Naive thymus-derived CD4-positive, alpha-beta T cell (primary cell): Measurements from ENCODE around the gene TRIM3. TPM values are rescaled to one million over a fixed set of nuclear protein-coding genes. Genes with fewer than 3 reads are reported as not detected.
A peak's percentile ranks its signal among the peaks of the same experiment; 100 is the strongest.

Experiments
- ATAC-seq: fragments of 150-1000 bp; cut with Tn5 transposase; 2 replicates; pipeline ENCODE4 v1.10.0; 2021; ENCODE audit warnings: mild to moderate bottlenecking, moderate library complexity
- CTCF ChIA-PET: fragments of 350-600 bp; sonication (Branson Sonifier 250); formaldehyde crosslinking; loops from one replicate; lab custom pipeline; 2021; ENCODE audit warnings: antibody characterized with exemption; lab: Charles Lee
- POLR2A ChIA-PET: fragments of 350-600 bp; sonication (Branson Sonifier 250); formaldehyde crosslinking; loops from one replicate; lab custom pipeline; 2021; ENCODE audit warnings: antibody characterized with exemption, inconsistent platforms; lab: Charles Lee
- DNase-seq, 9 donors: peaks; one replicate each; pipeline versions ENCODE4 v3.0.0 to v3.0.0-alpha.2; 2020 to 2022; ENCODE audit warnings: mixed read lengths in 1 of 9
- H3K27ac ChIP-seq: one replicate; pipeline ENCODE4 v1.7.0; 2013; ENCODE audit warnings: mild to moderate bottlenecking, low read depth, low read length, moderate library complexity
- H3K27me3 ChIP-seq, 2 donors: one replicate each; pipeline ENCODE4 v1.7.0; 2013; ENCODE audit warnings: low read length in 2 of 2, mild to moderate bottlenecking in 2 of 2, moderate library complexity in 2 of 2; ENCODE audit not compliant: control insufficient read depth in 2 of 2, insufficient read depth in 2 of 2
- H3K36me3 ChIP-seq, 3 experiments: 1 replicate in 2 of 3; 2 replicates in 1 of 3; pipeline ENCODE4 v1.7.0; 2013; ENCODE audit warnings: low read length in 3 of 3, mild to moderate bottlenecking in 3 of 3, moderate library complexity in 1 of 3; ENCODE audit not compliant: insufficient read depth in 3 of 3, control insufficient read depth in 2 of 3
- H3K4me1 ChIP-seq, 2 donors: one replicate each; pipeline ENCODE4 v1.7.0; 2013; ENCODE audit warnings: low read length in 2 of 2, mild to moderate bottlenecking in 2 of 2, moderate library complexity in 1 of 2; ENCODE audit not compliant: control insufficient read depth in 2 of 2, insufficient read depth in 2 of 2
- H3K4me3 ChIP-seq: 2 replicates; pipeline ENCODE4 v1.7.0; 2013; ENCODE audit warnings: mild to moderate bottlenecking, low read length
- H3K9me3 ChIP-seq, 3 experiments: 1 replicate in 2 of 3; 2 replicates in 1 of 3; pipeline ENCODE4 v1.7.0; 2013; ENCODE audit warnings: low read length in 3 of 3; ENCODE audit not compliant: control insufficient read depth in 2 of 3
- H3K27ac Mint-ChIP-seq, 9 donors: one replicate each; pipeline ENCODE4 v1.8.0; 2020 to 2022; ENCODE audit warnings: mixed read lengths in 9 of 9, mild to moderate bottlenecking in 8 of 9, moderate library complexity in 5 of 9, inconsistent platforms in 2 of 9
- H3K27me3 Mint-ChIP-seq, 5 donors: one replicate each; pipeline ENCODE4 v1.8.0; 2021 to 2022; ENCODE audit warnings: mixed read lengths in 5 of 5, mild to moderate bottlenecking in 1 of 5
- H3K36me3 Mint-ChIP-seq, 5 donors: one replicate each; pipeline ENCODE4 v1.8.0; 2020 to 2022; ENCODE audit warnings: mixed read lengths in 5 of 5, mild to moderate bottlenecking in 3 of 5, inconsistent platforms in 1 of 5
- H3K4me1 Mint-ChIP-seq, 7 donors: one replicate each; pipeline ENCODE4 v1.8.0; 2020 to 2022; ENCODE audit warnings: mixed read lengths in 7 of 7, mild to moderate bottlenecking in 3 of 7, inconsistent platforms in 1 of 7
- H3K4me3 Mint-ChIP-seq, 10 donors: one replicate each; pipeline ENCODE4 v1.8.0; 2020 to 2022; ENCODE audit warnings: mild to moderate bottlenecking in 10 of 10, mixed read lengths in 10 of 10, moderate library complexity in 6 of 10, inconsistent platforms in 2 of 10
- H3K9me3 Mint-ChIP-seq, 11 donors: one replicate each; pipeline ENCODE4 v1.8.0; 2020 to 2022; ENCODE audit warnings: mixed read lengths in 11 of 11, mild to moderate bottlenecking in 4 of 11, inconsistent platforms in 1 of 11, moderate library complexity in 1 of 11
- intact Hi-C, 2 donors: fragments of 100-400 bp; cut with micrococcal nuclease; formaldehyde crosslinking; loops; one replicate each; pipeline ENCODE4 v1.15.1; 2023
- polyA plus RNA-seq, 2 donors: library from polyadenylated mRNA; unstranded; fragments of 300-500 nt; fragmentation: Illumina TruSeq; gene quantifications; one replicate each; pipeline ENCODE4 v1.2.3, GENCODE V29; 2021
- total RNA-seq, 6 experiments: library from RNA in 5 of 6; stranded (reverse) in 5 of 6; gene quantifications; 1 replicate in 5 of 6; 2 replicates in 1 of 6; pipeline ENCODE4 v1.2.3 and lab custom pipeline; 2021 to 2026

TRIM3 gene
- total and polyA plus RNA-seq, 7 experiments from 2014 or later: 1.6 to 20.7 (median 12.7) TPM

DNA sequence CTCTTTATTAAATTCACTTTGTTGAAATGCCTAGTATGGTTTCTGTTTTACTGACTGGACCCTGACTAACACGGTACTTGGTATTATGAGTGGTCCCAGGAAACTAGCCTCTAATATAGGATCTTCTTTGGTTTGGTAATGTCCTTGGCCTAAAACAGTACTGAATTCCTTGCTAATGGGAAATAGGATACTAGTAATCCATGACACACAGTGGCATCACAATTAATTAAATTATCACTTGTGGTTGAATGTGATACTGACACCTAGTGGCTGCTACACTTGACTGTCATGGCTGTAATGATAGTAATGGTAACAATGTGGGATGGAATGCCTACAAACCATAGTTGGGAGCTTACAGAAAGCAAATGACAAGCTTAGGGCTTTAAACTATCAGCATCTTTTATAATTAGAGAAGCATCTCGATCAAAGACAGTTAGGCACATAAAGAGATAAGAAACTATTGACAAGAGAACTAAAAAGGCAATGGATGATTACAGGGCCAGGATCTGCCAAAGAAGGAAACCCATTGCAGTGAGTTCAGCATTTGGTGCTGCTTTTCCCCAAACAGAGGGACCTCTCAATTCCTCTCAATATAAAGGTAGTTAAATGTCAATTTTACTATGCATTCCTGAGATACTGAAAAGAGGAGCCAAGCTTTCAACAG, 32.0 kb upstream of the TRIM3 start:
- H3K36me3 ChIP-seq: peaks cover 0 to 32% (median 0%) of the 10 kb centered on the region in 3 experiments
- H3K4me3 ChIP-seq: no peak overlapping the region
- ATAC-seq: peak; percentile 83
- Mint-ChIP-seq H3K4me1 (peaks cover 4 to 12% (median 6%) of the 10 kb centered on the region in 7 donors), H3K27ac (peak overlapping the region in 1 of 9 donors; percentile 8), H3K4me3 (no peak overlapping the region), H3K9me3 (no peaks in the 10 kb centered on the region), H3K36me3 (peaks cover 11 to 42% (median 16%) of the 10 kb centered on the region in 5 donors), H3K27me3 (no peaks in the 10 kb centered on the region)
- H3K4me1 ChIP-seq: no peaks in the 10 kb centered on the region
- peak in 5 of 9 donors; percentile 20 to 45 (median 31) for DNase-seq
- CTCF ChIA-PET: interaction anchor here (0.6 to 5.8 kb wide), 22 partner anchors 11 to 259 kb away, joined by 3 to 66 read pairs (median 3); no protein-coding TSS in a partner anchor
- intact Hi-C loops: loop anchor here (1.0 to 5.0 kb wide), 6 partner anchors 62 to 483 kb away; no protein-coding TSS in a partner anchor
- no peak overlapping the region for H3K27ac ChIP-seq
- no peaks in the 10 kb centered on the region for H3K9me3 ChIP-seq
- H3K27me3 ChIP-seq: no peaks in the 10 kb centered on the region
- POLR2A ChIA-PET: interaction anchor here (0.9 to 2.9 kb wide), 3 partner anchors 18 to 127 kb away, joined by 3 to 13 read pairs (median 4); no protein-coding TSS in a partner anchor

DNA sequence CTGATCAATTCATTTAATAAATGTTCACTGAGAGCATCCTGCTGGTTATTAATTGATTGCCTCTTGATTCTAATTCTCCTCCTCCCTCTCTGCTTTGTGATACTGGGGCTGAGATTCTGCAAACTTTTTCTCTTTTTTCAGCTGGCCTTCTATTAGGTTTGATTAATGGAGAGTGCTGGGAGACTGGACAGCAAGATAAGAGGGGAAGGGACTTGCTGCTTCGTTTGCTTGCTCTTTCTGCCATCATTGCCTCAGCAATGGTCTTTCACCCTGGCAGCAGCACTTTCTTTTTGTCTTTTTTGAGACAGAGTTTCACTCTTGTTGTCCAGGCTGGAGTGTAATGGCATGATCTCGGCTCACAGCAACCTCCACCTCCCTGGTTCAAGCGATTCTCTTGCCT, 30.4 kb upstream of the TRIM3 start:
- H3K36me3 ChIP-seq: peaks cover 0 to 30% (median 0%) of the 10 kb centered on the region in 3 experiments
- Mint-ChIP-seq H3K4me1 (peaks cover 4 to 13% (median 6%) of the 10 kb centered on the region in 7 donors), H3K27ac (peak overlapping the region in 4 of 9 donors; percentile 4 to 28 (median 24)), H3K9me3 (no peaks in the 10 kb centered on the region), H3K36me3 (peaks cover 9 to 41% (median 16%) of the 10 kb centered on the region in 5 donors), H3K27me3 (no peaks in the 10 kb centered on the region), H3K4me3 (no peak overlapping the region)
- ATAC-seq (no peak), DNase-seq (no peak)
- no peaks in the 10 kb centered on the region for H3K27me3 ChIP-seq
- H3K4me3 ChIP-seq: no peak overlapping the region
- no peaks in the 10 kb centered on the region for H3K4me1 ChIP-seq
- POLR2A ChIA-PET: interaction anchor here (0.5 to 2.9 kb wide), 2 partner anchors 23 to 126 kb away, joined by 3 to 13 read pairs; no protein-coding TSS in a partner anchor
- H3K27ac ChIP-seq: no peak overlapping the region
- CTCF ChIA-PET: interaction anchor here (1.1 to 5.8 kb wide), 3 partner anchors 42 to 125 kb away, joined by 3 to 66 read pairs (median 3); no protein-coding TSS in a partner anchor
- intact Hi-C loops: loop anchor here (2.0 kb wide), 2 partner anchors 61 to 481 kb away; no protein-coding TSS in a partner anchor
- H3K9me3 ChIP-seq: no peaks in the 10 kb centered on the region

DNA sequence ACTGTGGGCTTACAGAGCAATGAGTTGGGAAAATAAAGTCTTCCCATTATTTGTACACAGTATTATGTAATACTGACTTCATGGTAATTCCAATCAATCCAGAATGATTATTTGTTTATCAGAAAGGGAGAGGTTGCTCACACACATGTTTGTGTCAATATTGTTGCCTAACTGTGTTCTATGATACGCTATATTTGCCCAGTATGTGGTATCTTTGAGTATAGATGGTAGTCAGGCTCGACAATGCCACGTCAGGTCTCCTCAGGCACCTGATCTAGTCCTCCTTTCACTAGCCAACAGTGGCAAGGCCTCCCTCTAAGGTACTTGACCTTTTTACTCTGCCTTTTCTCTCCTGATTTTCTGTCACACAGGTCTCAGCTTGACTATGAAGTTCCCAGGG, 28.6 kb upstream of the TRIM3 start:
- Mint-ChIP-seq H3K27me3 (no peaks in the 10 kb centered on the region), H3K27ac (peak overlapping the region in 3 of 9 donors; percentile 37 to 73 (median 44))

DNA sequence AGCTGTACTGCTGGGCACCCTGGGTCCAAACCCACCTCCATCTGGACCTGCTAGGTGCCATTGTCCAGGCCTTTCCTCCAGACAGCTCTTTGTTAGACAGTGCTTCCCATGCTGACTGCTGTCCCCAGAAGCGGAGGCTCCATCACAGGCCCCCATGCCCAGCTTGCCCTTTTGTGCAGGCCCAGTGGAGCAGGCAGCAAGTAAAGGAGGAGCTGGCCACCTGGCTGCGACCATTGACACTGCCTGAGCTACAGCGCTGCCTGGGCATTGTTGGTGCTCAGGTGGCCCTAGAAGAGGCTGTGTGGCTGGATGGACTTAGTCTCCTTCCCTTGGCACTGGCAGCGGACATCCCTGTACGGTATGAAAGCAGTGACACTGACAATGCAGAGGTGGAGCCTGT, 24.8 kb upstream of the TRIM3 start:
- ChIA-PET CTCF (no interaction called here), POLR2A (interaction anchor here (1.4 kb wide), 1 partner anchor 9 kb away, joined by 5 read pairs; no protein-coding TSS in a partner anchor)
- intact Hi-C loops: no loop called here
- Mint-ChIP-seq H3K4me3 (no peak overlapping the region), H3K27me3 (no peaks in the 10 kb centered on the region), H3K36me3 (peaks cover 10 to 45% (median 13%) of the 10 kb centered on the region in 5 donors), H3K9me3 (no peaks in the 10 kb centered on the region), H3K27ac (no peak overlapping the region), H3K4me1 (peaks cover 4 to 27% (median 21%) of the 10 kb centered on the region in 7 donors)
- Histone ChIP-seq H3K36me3 (peaks cover 0 to 52% (median 0%) of the 10 kb centered on the region in 3 experiments), H3K27ac (no peak overlapping the region), H3K4me1 (no peaks in the 10 kb centered on the region), H3K4me3 (no peak overlapping the region), H3K9me3 (no peaks in the 10 kb centered on the region), H3K27me3 (no peaks in the 10 kb centered on the region)
- ATAC-seq: no peak
- no peak for DNase-seq

More for the DNA sequence above, 28.6 kb upstream of the TRIM3 start:
- no peaks in the 10 kb centered on the region for H3K4me1 ChIP-seq
- no peak overlapping the region for H3K4me3 ChIP-seq
- no peak overlapping the region for H3K27ac ChIP-seq
- CTCF ChIA-PET: no interaction called here
- H3K9me3 Mint-ChIP-seq: no peaks in the 10 kb centered on the region
- no peak overlapping the region for H3K4me3 Mint-ChIP-seq
- peaks cover 4 to 15% (median 8%) of the 10 kb centered on the region in 7 donors for H3K4me1 Mint-ChIP-seq
- H3K9me3 ChIP-seq: no peaks in the 10 kb centered on the region
- H3K36me3 Mint-ChIP-seq: peaks cover 11 to 43% (median 16%) of the 10 kb centered on the region in 5 donors
- DNase-seq (no peak), ATAC-seq (no peak)
- H3K27me3 ChIP-seq: no peaks in the 10 kb centered on the region
- POLR2A ChIA-PET: no interaction called here
- peaks cover 0 to 43% (median 0%) of the 10 kb centered on the region in 3 experiments for H3K36me3 ChIP-seq
- intact Hi-C loops: no loop called here

DNA sequence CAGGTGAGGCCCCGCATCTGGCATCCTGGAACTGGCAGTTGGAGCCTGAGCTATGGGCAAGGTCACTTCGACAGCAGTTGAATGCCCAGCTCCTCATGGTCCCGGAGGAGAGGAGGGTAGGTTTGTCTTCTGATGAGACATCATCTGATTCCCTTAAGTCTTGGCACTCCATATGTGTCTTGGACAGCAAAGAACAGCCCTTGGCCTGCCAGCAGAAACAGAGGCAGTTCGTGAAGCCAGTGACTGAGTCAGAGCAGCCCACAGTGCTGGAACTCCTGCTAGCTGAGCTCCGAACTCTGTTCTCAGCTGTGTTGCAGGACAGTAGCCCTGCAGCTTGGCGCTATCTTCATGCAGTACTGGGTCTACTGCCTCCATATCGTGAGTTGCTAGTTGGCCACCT, 24.4 kb upstream of the TRIM3 start:
- H3K36me3 Mint-ChIP-seq: peaks cover 9 to 42% (median 12%) of the 10 kb centered on the region in 5 donors
- no peak for ATAC-seq
- H3K9me3 Mint-ChIP-seq: no peaks in the 10 kb centered on the region
- H3K4me3 Mint-ChIP-seq: no peak overlapping the region
- Histone ChIP-seq H3K4me1 (no peaks in the 10 kb centered on the region), H3K4me3 (no peak overlapping the region), H3K36me3 (peaks cover 0 to 51% (median 0%) of the 10 kb centered on the region in 3 experiments), H3K9me3 (no peaks in the 10 kb centered on the region), H3K27me3 (no peaks in the 10 kb centered on the region), H3K27ac (no peak overlapping the region)
- ChIA-PET POLR2A (interaction anchor here (1.4 kb wide), 1 partner anchor 8 kb away, joined by 5 read pairs; no protein-coding TSS in a partner anchor), CTCF (no interaction called here)
- intact Hi-C loops: no loop called here
- DNase-seq: no peak
- no peaks in the 10 kb centered on the region for H3K27me3 Mint-ChIP-seq
- peaks cover 4 to 30% (median 25%) of the 10 kb centered on the region in 7 donors for H3K4me1 Mint-ChIP-seq
- H3K27ac Mint-ChIP-seq: peak overlapping the region in 1 of 9 donors; percentile 57

DNA sequence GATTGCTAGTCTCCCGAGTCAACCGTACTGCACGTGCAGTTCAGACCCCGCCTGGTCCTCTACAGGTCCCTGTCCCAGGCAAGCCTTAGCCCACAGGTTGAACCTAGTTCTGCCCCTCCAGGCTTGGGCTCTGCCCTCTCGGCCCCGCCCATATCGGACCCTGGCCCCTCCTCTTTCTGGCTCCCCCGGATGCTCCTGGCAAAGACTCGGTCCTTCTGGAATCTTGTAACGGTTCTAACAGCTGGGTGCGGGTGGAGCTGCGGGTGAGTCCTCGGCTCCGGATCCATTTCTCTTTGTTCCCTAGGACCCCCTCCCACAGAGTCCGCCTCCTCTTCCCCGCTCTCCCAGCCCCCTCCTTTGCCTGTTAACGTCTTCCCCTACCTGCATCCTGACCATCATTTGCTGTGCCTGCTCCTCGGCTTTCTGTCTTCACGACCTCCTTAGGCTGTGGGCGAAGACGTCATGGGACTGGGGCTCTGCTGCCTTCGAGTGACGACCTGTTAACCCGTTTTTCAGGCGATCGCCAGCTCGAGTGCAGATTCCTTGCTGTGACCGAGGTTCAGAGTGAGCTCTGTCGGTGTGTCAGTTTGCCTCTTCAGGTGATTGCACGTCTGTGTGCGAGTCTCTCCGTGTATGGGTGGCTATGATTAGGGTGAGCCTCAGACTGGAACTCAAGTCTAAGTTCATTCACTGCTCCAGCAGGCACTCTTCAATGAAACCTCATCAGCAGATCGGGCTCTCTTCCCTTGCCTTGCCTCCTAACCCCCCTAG, 23.5 kb upstream of the TRIM3 start, which contains the start of gene DNHD1:
Gene DNHD1, plus strand, starts transcription at position 212 of the 771 bp plus-strand sequence. CDS start 936 bp downstream, outside the sequence.
- ChIA-PET CTCF (no interaction called here), POLR2A (no interaction called here)
- H3K4me3 ChIP-seq: no peak within 1 kb of the TSS
- no peaks in the 10 kb centered on the region for H3K27me3 Mint-ChIP-seq
- no peaks in the 10 kb centered on the region for H3K9me3 ChIP-seq
- peaks cover 4 to 39% (median 27%) of the 10 kb centered on the region in 7 donors for H3K4me1 Mint-ChIP-seq
- peak within 1 kb of the TSS in 3 of 9 donors; percentile 7 to 57 (median 26) for H3K27ac Mint-ChIP-seq
- no peaks in the 10 kb centered on the region for H3K27me3 ChIP-seq
- H3K27ac ChIP-seq: no peak within 1 kb of the TSS
- DNase-seq (no peak), ATAC-seq (no peak)
- intact Hi-C loops: no loop called here
- no peaks in the 10 kb centered on the region for H3K9me3 Mint-ChIP-seq
- H3K36me3 Mint-ChIP-seq: peaks cover 6 to 41% (median 8%) of the 10 kb centered on the region in 5 donors
- H3K4me3 Mint-ChIP-seq: no peak within 1 kb of the TSS
- no peaks in the 10 kb centered on the region for H3K4me1 ChIP-seq
- H3K36me3 ChIP-seq: peaks cover 0 to 51% (median 5%) of the 10 kb centered on the region in 3 experiments
